Activated T-cell treated with anti-CD3 and anti-CD28 coated beads for 24 hours (primary cell): Measurements from ENCODE around the gene HIRIP3.
"Not testable (repeated sequence)": the region's sequence is repeated elsewhere in the genome, so short reads cannot be mapped to it uniquely, and the experiment has no call there.

ENCODE experiments used
- DNase-seq: peaks from one replicate; pipeline ENCODE4 v3.0.0-alpha.2; 2020; ENCODE audit warnings: low read depth

HIRIP3 gene

GRCh38 chr16:29959821-29960220 is 35.6 kb downstream of the HIRIP3 start:
- DNase-seq = not testable (repeated sequence)

- DNase-seq = no peak
Observed at GRCh38 chr16:29959293-29959692, 36.1 kb downstream of the HIRIP3 start.

- DNase-seq = no peak
Observed at GRCh38 chr16:29958756-29959155, 36.7 kb downstream of the HIRIP3 start.

- no peak for DNase-seq
Observed at GRCh38 chr16:29951625-29952365, 43.6 kb downstream of the HIRIP3 start.

GRCh38 chr16:29950806-29951461 is 44.5 kb downstream of the HIRIP3 start:
- DNase-seq = no peak

GRCh38 chr16:29947897-29948296 is 47.5 kb downstream of the HIRIP3 start:
- no peak for DNase-seq

GRCh38 chr16:29943846-29944799 is 51.3 kb downstream of the HIRIP3 start:
- no peak for DNase-seq
